GM23248 (cell line): ENCODE data around the gene ESYT2. TPM values are rescaled to one million over a fixed set of nuclear protein-coding genes. Genes with fewer than 3 reads are reported as not detected.
A peak's percentile ranks its signal among the peaks of the same experiment; 100 is the strongest.

Experiments
- DNase-seq: peaks from one replicate; pipeline ENCODE4 v3.0.0-alpha.2; 2015
- H2AFZ ChIP-seq: fragments of 200-600 bp; sonication (generic); 2 replicates; pipeline ENCODE4 v1.6.1; 2016; ENCODE audit warnings: antibody characterized with exemption
- H3F3A ChIP-seq: fragments of 200-600 bp; sonication (generic); 2 replicates; pipeline ENCODE4 v1.6.1; 2016; ENCODE audit warnings: mild to moderate bottlenecking, antibody characterized with exemption, mixed run types; ENCODE audit not compliant: insufficient read depth
- H3K27ac ChIP-seq: fragments of 200-600 bp; sonication (generic); 2 replicates; pipeline ENCODE4 v1.5.1; 2016; ENCODE audit warnings: mild to moderate bottlenecking
- H3K27me3 ChIP-seq: fragments of 200-600 bp; sonication (generic); replicated peaks from 2 replicates; pipeline ENCODE4 v1.6.1; 2016; ENCODE audit warnings: mild to moderate bottlenecking; ENCODE audit not compliant: insufficient read depth
- H3K36me3 ChIP-seq: fragments of 200-600 bp; sonication (generic); 2 replicates; pipeline ENCODE4 v1.6.1; 2016; ENCODE audit warnings: low read depth, mild to moderate bottlenecking
- H3K4me1 ChIP-seq: fragments of 200-600 bp; sonication (generic); 2 replicates; pipeline ENCODE4 v1.6.1; 2016; ENCODE audit warnings: mild to moderate bottlenecking; ENCODE audit not compliant: insufficient read depth
- H3K4me2 ChIP-seq: fragments of 200-600 bp; sonication (generic); one replicate; pipeline ENCODE4 v1.6.1; 2016; ENCODE audit warnings: mild to moderate bottlenecking; ENCODE audit not compliant: unreplicated experiment
- H3K4me3 ChIP-seq: fragments of 200-600 bp; sonication (generic); 2 replicates; pipeline ENCODE4 v1.5.1; 2016; ENCODE audit warnings: mild to moderate bottlenecking
- H3K79me2 ChIP-seq: fragments of 200-600 bp; sonication (generic); 2 replicates; pipeline ENCODE4 v1.6.1; 2016; ENCODE audit warnings: mild to moderate bottlenecking; ENCODE audit not compliant: insufficient read depth
- H3K9ac ChIP-seq: fragments of 200-600 bp; sonication (generic); 2 replicates; pipeline ENCODE4 v1.6.1; 2016; ENCODE audit warnings: mild to moderate bottlenecking
- H3K9me2 ChIP-seq: fragments of 200-600 bp; sonication (generic); 2 replicates; pipeline ENCODE4 v1.6.1; 2016; ENCODE audit warnings: mixed run types, mild to moderate bottlenecking, moderate library complexity; ENCODE audit not compliant: insufficient read depth
- H3K9me3 ChIP-seq: fragments of 200-600 bp; sonication (generic); one replicate; pipeline ENCODE4 v1.6.1; 2017; ENCODE audit warnings: low read depth
- H4K20me1 ChIP-seq: fragments of 200-600 bp; sonication (generic); 2 replicates; pipeline ENCODE4 v1.6.0; 2016; ENCODE audit not compliant: insufficient read depth
- EZH2 ChIP-seq: fragments of 200-600 bp; sonication (generic); IDR thresholded peaks from 2 replicates; pipeline ENCODE4 v1.6.1; 2018; ENCODE audit warnings: antibody characterized with exemption, mild to moderate bottlenecking; ENCODE audit not compliant: insufficient read depth, poor library complexity, severe bottlenecking
- EZH2phosphoT487 ChIP-seq: fragments of 200-600 bp; sonication (generic); IDR thresholded peaks from 2 replicates; pipeline ENCODE4 v1.6.1; 2018; ENCODE audit warnings: antibody characterized with exemption, moderate library complexity, mild to moderate bottlenecking, low read depth; ENCODE audit not compliant: insufficient read depth
- WGBS, 2 experiments: methylation state at CpG; one replicate each; pipeline ENCODE4 v1.1.6; 2015 to 2017; ENCODE audit warnings: low lambda C conversion rate in 2 of 2, low coverage in 1 of 2; ENCODE audit errors: missing lambda C conversion rate in 2 of 2; 5-methylcytosine and 5-hydroxymethylcytosine counted together
- in situ Hi-C: fragments of 300-500 bp; cut with MboI; formaldehyde crosslinking; loops from 2 replicates; pipeline ENCODE4 v1.15.0; 2020
- polyA plus RNA-seq: library from polyadenylated mRNA; unstranded; fragments of >200 nt; fragmentation: Nextera tagmentation; extraction: Ambion mirVana; gene quantifications from 2 replicates; pipeline ENCODE4 v1.2.1, GENCODE V29; 2016
- total RNA-seq: library from RNA; depleted of rRNA; stranded (reverse); fragments of >200 nt; shearing (Covaris generic); gene quantifications from 2 replicates; pipeline ENCODE4 v1.2.3, GENCODE V29; 2014

The ESYT2 gene
- total and polyA plus RNA-seq, 2 experiments from 2014 or later: 49.9 to 129 TPM

GRCh38 chr7:158779061-158780000, 50.0 kb downstream of the ESYT2 start:
- TF ChIP-seq EZH2phosphoT487 (no peak), EZH2 (no peak)
- no peak overlapping the region for H3K9ac ChIP-seq
- H3K9me2 ChIP-seq: no peaks in the 10 kb centered on the region
- DNase-seq: no peak
- H2AFZ ChIP-seq: no peak overlapping the region
- H3F3A ChIP-seq: peaks cover 26% of the 10 kb centered on the region
- 89 to 95% methylated on average over 6 of the region's 6 CpGs for WGBS, 2 experiments
- no peaks in the 10 kb centered on the region for H3K27me3 ChIP-seq
- H3K4me1 ChIP-seq: 0 out of 2 replicates have a peak, but pooled peaks cover 7% of the 10 kb centered on the region
- in situ Hi-C loops: no loop called here
- H3K27ac ChIP-seq: no peak overlapping the region
- peaks cover 60% of the 10 kb centered on the region for H3K79me2 ChIP-seq
- H3K4me2 ChIP-seq: no peak overlapping the region
- H3K4me3 ChIP-seq: no peak overlapping the region
- H3K36me3 ChIP-seq: peaks cover 28% of the 10 kb centered on the region
- H4K20me1 ChIP-seq: no peaks in the 10 kb centered on the region
- no peaks in the 10 kb centered on the region for H3K9me3 ChIP-seq

GRCh38 chr7:158778471-158778870, 50.8 kb downstream of the ESYT2 start:
- H3K79me2 ChIP-seq: peaks cover 66% of the 10 kb centered on the region
- no peaks in the 10 kb centered on the region for H3K9me3 ChIP-seq
- no peak overlapping the region for H3K9ac ChIP-seq
- 74 to 80% methylated on average over 6 of the region's 6 CpGs for WGBS, 2 experiments
- H3K4me2 ChIP-seq: no peak overlapping the region
- no peaks in the 10 kb centered on the region for H3K9me2 ChIP-seq
- no peak overlapping the region for H2AFZ ChIP-seq
- no peaks in the 10 kb centered on the region for H3K27me3 ChIP-seq
- H3K36me3 ChIP-seq: peaks cover 32% of the 10 kb centered on the region
- H3K4me3 ChIP-seq: no peak overlapping the region
- H3F3A ChIP-seq: peaks cover 26% of the 10 kb centered on the region
- TF ChIP-seq EZH2 (no peak), EZH2phosphoT487 (no peak)
- DNase-seq: peak; percentile 38
- in situ Hi-C loops: no loop called here
- no peak overlapping the region for H3K27ac ChIP-seq
- 0 out of 2 replicates have a peak, but pooled peaks cover 7% of the 10 kb centered on the region for H3K4me1 ChIP-seq
- no peaks in the 10 kb centered on the region for H4K20me1 ChIP-seq

GRCh38 chr7:158777793-158778192, 51.5 kb downstream of the ESYT2 start:
- TF ChIP-seq EZH2phosphoT487: no peak
- TF ChIP-seq EZH2: no peak
- H3K9me3 ChIP-seq: no peaks in the 10 kb centered on the region
- peaks cover 68% of the 10 kb centered on the region for H3K79me2 ChIP-seq
- H3K9me2 ChIP-seq: no peaks in the 10 kb centered on the region
- peaks cover 26% of the 10 kb centered on the region for H3F3A ChIP-seq
- H3K4me1 ChIP-seq: 0 out of 2 replicates have a peak, but pooled peaks cover 7% of the 10 kb centered on the region
- WGBS, 2 experiments: 87% methylated on average over 10 of the region's 10 CpGs
- in situ Hi-C loops: no loop called here
- no peak for DNase-seq
- H3K9ac ChIP-seq: no peak overlapping the region
- H3K36me3 ChIP-seq: peaks cover 28% of the 10 kb centered on the region
- no peak overlapping the region for H3K4me2 ChIP-seq
- no peak overlapping the region for H3K27ac ChIP-seq
- no peak overlapping the region for H2AFZ ChIP-seq
- H3K4me3 ChIP-seq: no peak overlapping the region
- H4K20me1 ChIP-seq: no peaks in the 10 kb centered on the region
- H3K27me3 ChIP-seq: no peaks in the 10 kb centered on the region

GRCh38 chr7:158776474-158776873, 52.8 kb downstream of the ESYT2 start:
- no peaks in the 10 kb centered on the region for H3K9me3 ChIP-seq
- no peak for DNase-seq
- no peak overlapping the region for H3K4me3 ChIP-seq
- in situ Hi-C loops: no loop called here
- peaks cover 34% of the 10 kb centered on the region for H3K36me3 ChIP-seq
- no peaks in the 10 kb centered on the region for H3K27me3 ChIP-seq
- TF ChIP-seq EZH2: no peak
- TF ChIP-seq EZH2phosphoT487: no peak
- 82 to 96% methylated on average over 3 of the region's 3 CpGs for WGBS, 2 experiments
- no peak overlapping the region for H3K9ac ChIP-seq
- no peak overlapping the region for H2AFZ ChIP-seq
- 0 out of 2 replicates have a peak, but pooled peaks cover 7% of the 10 kb centered on the region for H3K4me1 ChIP-seq
- H3F3A ChIP-seq: peaks cover 14% of the 10 kb centered on the region
- no peak overlapping the region for H3K4me2 ChIP-seq
- peaks cover 73% of the 10 kb centered on the region for H3K79me2 ChIP-seq
- no peak overlapping the region for H3K27ac ChIP-seq
- no peaks in the 10 kb centered on the region for H3K9me2 ChIP-seq
- no peaks in the 10 kb centered on the region for H4K20me1 ChIP-seq
